KOPT-K1 (cell line): ENCODE data around the gene SLC16A3.

Experiments
- H3K27ac ChIP-seq: fragments of 200-600 bp; sonication (generic); 2 replicates; pipeline ENCODE4 v1.5.1; 2016; ENCODE audit warnings: antibody characterized with exemption, mild to moderate bottlenecking, low read depth, low read length; ENCODE audit not compliant: poor library complexity, severe bottlenecking
- H3K36me3 ChIP-seq: fragments of 200-600 bp; sonication (generic); 2 replicates; pipeline ENCODE4 v1.5.1; 2017; ENCODE audit warnings: antibody characterized with exemption, mild to moderate bottlenecking, low read length, moderate library complexity; ENCODE audit not compliant: insufficient read depth
- H3K9me3 ChIP-seq: fragments of 200-600 bp; sonication (generic); 2 replicates; pipeline ENCODE4 v1.5.1; 2017; ENCODE audit warnings: antibody characterized with exemption, low read length, mild to moderate bottlenecking; ENCODE audit not compliant: insufficient read depth, poor library complexity, severe bottlenecking

The SLC16A3 gene

DNA sequence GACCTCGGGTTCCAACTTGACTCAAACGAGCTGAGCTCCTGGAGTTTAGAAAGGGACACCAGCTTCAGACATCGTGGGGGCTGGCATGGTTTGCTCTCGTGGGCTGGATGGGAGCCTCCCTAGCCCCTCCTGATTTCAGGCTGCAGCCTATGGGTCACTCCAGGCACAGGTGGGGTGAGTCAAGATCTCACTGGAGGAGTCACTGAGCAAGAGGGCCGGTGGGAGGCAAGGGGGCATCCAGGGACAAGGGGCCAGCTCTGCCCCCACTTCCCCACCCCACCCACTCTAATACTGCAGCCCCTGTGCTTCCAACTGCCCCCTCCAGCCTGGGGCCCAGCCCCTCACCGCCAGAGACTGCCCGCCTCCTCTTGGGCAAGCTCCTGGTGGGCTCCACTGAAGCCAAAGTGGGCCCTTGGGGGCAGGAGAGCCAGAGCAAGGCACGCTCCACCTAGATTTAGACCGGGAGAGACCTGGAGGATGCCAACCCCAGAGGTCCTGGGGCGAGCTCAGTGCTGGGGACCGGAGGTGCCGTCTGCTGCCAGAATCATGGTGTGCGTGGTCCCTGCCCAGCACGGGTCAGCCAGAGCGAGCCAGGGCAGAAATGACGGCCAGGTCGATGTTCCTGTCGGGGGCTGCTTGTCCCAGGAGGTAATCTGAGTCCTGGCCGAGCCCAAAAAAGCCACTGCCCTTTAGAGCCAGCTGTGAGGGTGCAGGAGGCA lies 6.4 kb downstream of the SLC16A3 start:
- peaks cover 9% of the 10 kb centered on the region for H3K36me3 ChIP-seq
- no peak overlapping the region for H3K27ac ChIP-seq

DNA sequence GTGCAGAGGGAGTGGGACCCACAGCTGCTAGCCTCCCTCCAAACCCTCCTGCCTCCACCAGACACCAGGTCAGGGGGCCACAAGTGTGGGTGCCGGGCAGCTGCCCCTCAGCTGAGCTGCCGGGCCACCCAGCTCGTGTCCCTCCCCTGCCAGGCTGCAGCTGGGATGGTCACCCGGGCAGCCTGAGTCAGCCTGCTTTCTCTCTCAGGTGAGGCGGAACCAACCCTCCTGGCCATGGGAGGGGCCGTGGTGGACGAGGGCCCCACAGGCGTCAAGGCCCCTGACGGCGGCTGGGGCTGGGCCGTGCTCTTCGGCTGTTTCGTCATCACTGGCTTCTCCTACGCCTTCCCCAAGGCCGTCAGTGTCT lies 6.9 kb downstream of the SLC16A3 start:
- Histone ChIP-seq H3K9me3 (no peaks in the 10 kb centered on the region), H3K27ac (no peak overlapping the region), H3K36me3 (peaks cover 15% of the 10 kb centered on the region)

More for the DNA sequence above, 6.4 kb downstream of the SLC16A3 start:
- H3K9me3 ChIP-seq: no peaks in the 10 kb centered on the region

DNA sequence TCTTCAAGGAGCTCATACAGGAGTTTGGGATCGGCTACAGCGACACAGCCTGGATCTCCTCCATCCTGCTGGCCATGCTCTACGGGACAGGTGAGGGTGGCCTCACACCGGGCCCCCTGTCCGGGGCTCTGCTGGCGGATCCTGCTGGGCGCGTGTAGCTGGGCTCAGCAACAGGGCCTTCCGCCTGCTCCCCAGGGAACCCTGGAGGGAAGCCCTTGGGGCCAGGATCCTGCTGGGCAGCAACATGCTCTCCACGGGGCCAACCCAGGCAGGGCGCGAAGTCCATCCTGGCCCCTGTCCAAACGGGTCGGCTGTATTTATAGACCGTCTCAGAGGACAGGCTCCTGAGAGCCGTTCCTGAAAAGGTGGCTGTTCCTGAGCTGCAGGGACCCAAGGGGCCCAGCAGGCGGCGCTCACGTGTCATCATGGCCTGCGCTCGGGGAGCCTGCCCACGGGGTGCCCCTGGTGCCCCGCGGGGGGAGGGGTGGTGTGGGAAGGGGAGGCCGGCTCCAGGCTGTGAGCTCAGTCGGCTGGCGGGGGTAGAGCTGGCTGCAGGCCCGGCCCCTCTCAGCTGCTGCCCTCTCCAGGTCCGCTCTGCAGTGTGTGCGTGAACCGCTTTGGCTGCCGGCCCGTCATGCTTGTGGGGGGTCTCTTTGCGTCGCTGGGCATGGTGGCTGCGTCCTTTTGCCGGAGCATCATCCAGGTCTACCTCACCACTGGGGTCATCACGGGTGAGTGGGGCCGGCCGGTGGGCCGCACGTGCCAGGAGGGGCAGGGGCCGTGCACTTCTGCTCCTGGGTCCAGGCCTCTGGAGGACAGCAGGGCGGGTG lies 7.5 kb downstream of the SLC16A3 start:
- H3K9me3 ChIP-seq: no peaks in the 10 kb centered on the region
- no peak overlapping the region for H3K27ac ChIP-seq
- peaks cover 21% of the 10 kb centered on the region for H3K36me3 ChIP-seq

DNA sequence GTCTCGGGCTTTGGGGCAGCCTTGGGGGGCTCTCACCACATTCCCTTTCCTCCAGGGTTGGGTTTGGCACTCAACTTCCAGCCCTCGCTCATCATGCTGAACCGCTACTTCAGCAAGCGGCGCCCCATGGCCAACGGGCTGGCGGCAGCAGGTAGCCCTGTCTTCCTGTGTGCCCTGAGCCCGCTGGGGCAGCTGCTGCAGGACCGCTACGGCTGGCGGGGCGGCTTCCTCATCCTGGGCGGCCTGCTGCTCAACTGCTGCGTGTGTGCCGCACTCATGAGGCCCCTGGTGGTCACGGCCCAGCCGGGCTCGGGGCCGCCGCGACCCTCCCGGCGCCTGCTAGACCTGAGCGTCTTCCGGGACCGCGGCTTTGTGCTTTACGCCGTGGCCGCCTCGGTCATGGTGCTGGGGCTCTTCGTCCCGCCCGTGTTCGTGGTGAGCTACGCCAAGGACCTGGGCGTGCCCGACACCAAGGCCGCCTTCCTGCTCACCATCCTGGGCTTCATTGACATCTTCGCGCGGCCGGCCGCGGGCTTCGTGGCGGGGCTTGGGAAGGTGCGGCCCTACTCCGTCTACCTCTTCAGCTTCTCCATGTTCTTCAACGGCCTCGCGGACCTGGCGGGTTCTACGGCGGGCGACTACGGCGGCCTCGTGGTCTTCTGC lies 8.4 kb downstream of the SLC16A3 start:
- Histone ChIP-seq H3K27ac (no peak overlapping the region), H3K9me3 (no peaks in the 10 kb centered on the region), H3K36me3 (peaks cover 29% of the 10 kb centered on the region)

DNA sequence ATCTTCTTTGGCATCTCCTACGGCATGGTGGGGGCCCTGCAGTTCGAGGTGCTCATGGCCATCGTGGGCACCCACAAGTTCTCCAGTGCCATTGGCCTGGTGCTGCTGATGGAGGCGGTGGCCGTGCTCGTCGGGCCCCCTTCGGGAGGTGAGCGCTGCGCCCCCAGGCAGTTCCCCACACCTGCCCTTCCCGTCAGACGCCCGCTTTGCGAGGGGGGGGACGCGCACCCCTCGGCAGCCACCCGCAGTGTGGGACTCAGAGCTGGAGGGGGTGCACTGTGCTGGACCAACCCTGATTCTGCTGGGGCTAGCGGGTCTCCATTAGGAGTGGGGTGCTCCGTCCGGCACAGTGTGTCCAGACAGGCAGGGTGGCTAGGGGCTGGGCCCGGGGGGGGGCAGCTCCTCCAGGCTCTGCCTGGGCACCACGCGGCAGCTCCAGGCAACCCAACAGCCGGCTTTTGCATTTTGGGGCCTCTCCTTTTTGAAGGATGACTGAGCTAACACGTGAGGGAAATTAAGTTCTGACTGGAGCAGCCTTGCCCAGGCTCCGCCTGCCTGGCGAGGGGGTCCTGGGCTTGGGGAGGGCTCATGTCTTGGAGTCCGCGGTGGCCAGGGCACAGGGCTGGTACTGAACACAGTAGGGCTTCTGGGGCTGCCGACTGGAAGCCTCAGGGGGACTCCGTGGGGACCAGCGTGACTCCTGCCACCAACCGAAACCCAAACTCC lies 9.1 kb downstream of the SLC16A3 start:
- Histone ChIP-seq H3K9me3 (no peaks in the 10 kb centered on the region), H3K36me3 (peaks cover 36% of the 10 kb centered on the region), H3K27ac (peak overlapping the region; percentile 60)

DNA sequence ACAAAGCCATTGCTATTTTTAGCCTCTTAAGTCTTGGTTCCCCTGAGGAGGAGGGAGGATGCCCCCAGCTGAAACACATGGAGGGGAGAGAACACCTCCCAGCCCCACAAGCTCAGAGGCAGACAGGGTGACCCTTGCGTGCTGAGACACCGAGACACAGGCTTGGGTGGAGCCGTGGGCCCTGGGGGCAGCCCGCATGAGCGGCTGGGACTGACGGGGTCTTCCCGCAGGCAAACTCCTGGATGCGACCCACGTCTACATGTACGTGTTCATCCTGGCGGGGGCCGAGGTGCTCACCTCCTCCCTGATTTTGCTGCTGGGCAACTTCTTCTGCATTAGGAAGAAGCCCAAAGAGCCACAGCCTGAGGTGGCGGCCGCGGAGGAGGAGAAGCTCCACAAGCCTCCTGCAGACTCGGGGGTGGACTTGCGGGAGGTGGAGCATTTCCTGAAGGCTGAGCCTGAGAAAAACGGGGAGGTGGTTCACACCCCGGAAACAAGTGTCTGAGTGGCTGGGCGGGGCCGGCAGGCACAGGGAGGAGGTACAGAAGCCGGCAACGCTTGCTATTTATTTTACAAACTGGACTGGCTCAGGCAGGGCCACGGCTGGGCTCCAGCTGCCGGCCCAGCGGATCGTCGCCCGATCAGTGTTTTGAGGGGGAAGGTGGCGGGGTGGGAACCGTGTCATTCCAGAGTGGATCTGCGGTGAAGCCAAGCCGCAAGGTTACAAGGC lies 9.8 kb downstream of the SLC16A3 start:
- Histone ChIP-seq H3K27ac (peak overlapping the region; percentile 60), H3K9me3 (no peaks in the 10 kb centered on the region), H3K36me3 (peaks cover 43% of the 10 kb centered on the region)

DNA sequence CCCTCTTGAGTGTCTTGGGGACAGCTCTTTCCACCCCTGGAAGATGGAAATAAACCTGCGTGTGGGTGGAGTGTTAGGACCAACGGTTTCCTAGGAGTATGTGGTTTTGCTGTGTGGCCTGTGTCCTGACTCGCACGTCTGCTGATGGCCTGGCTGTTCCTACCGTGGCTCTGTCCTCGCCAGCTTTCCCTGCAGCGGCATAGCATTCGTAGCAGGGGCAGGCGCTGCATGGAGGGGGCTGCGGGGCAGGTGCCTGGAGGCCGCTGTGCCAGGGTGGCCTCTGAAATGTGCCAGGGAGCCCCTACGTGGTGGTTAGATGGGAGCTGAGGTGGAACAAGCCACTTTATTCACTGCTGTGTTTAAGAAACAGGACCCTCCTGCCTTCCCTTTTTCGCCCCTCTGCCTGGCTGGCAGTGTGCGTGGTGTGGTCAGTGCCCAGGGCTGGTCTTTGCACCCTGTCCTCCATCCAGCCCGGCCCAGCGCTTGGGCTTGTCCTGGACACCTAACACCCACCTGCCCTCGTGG lies 10.6 kb downstream of the SLC16A3 start:
- Histone ChIP-seq H3K27ac (peak overlapping the region; percentile 37), H3K36me3 (peaks cover 51% of the 10 kb centered on the region), H3K9me3 (no peaks in the 10 kb centered on the region)

DNA sequence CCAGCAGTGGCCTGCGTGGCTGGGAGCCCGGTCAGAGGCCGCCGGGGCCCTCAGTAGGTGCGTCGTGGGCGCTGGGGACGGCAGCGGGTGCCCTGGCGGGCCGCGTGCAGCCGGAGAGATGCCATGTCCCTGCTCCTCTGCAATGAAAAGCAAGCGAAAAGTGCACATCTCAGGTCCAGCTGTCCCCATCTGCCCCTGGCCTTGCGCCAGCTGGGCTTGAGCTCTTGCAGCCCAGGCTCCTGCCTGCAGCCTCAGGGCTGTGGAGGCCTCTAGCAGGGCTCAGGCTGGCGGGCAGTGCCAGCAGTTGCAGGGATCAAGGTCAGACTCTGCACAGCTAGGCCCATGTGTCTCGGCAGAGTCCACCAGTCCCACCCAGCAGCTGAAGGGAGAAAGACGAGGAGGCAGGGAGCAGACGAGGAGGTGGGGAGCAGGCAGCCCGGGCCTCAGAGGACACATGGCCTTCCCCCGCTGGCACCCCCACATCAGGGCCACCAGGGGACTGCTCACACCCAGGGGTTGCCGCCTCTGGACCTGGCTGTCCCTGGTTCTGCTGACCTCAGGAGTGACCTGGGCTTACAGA lies 11.2 kb downstream of the SLC16A3 start:
- Histone ChIP-seq H3K27ac (peak overlapping the region; percentile 37), H3K36me3 (peaks cover 57% of the 10 kb centered on the region), H3K9me3 (no peaks in the 10 kb centered on the region)

DNA sequence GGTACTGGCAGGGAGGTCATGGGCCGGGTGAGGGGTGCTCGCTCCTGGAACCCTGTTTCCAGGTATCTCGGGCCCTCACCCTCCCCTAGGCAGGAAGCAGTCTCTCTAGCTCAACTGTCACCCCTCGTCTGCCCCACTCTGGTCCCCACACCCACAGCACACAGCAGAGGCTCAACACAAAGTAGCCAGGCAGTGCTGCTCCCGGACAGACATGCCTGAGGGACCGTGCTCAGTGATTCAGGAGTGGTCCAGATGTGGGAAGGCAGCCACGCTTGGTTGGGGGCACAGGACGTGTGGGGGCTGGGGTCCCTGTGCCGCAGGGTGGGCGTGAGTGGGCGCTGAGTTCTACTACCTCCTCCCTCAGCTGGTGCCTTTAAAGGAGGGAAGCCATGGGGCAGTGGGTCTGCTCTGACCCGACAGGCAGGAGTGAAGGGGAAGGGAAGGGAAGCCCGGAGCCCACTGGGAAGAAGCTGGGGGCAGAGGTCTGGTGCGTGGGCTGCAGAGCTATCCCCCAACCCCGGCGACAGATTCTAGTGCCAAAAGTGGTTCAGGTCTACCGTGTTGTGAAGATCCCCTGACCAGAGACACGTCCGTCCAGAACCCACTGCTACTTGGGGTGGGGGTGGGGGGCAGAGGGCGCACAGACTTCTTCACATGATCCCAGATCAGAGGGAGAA lies 11.8 kb downstream of the SLC16A3 start:
- no peaks in the 10 kb centered on the region for H3K9me3 ChIP-seq
- peaks cover 63% of the 10 kb centered on the region for H3K36me3 ChIP-seq
- peak overlapping the region; percentile 37 for H3K27ac ChIP-seq

DNA sequence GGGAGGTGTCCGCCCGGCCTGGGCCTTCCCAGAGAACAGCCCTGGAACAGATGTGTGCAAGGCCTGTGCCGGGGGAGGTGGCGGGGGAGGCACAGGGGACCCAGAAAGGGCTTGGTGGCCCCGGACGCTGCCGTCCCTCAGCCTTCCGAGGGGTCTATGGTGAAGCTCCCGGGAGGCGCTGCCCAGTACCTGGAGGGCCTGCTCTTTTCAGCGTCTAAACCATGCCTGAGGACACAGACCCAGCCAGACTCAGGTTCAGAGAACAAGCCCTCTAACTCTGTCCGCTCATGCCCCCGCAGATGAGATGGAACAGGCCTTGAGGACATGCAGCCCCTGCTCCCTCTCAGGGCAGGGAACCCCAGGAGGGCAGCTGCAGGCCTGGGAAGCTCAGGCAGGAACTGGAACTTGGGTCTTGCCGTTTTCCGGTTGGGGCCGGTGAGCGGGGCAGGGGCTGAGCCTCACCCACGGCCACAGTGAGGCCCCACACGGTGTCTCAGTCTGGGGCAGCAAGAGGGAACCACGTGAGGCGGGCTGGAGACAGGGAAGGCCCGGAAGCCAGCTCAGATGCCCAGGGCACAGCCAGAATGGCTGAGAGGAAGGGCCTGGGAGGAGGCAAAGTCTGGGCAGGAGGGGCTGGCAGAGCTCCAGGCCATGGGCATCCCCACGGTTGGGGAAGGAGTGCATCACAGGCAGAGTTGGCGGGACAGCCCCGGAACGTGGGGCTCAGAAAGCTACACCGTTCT lies 12.5 kb downstream of the SLC16A3 start:
- peaks cover 70% of the 10 kb centered on the region for H3K36me3 ChIP-seq
- H3K9me3 ChIP-seq: no peaks in the 10 kb centered on the region
- no peak overlapping the region for H3K27ac ChIP-seq

DNA sequence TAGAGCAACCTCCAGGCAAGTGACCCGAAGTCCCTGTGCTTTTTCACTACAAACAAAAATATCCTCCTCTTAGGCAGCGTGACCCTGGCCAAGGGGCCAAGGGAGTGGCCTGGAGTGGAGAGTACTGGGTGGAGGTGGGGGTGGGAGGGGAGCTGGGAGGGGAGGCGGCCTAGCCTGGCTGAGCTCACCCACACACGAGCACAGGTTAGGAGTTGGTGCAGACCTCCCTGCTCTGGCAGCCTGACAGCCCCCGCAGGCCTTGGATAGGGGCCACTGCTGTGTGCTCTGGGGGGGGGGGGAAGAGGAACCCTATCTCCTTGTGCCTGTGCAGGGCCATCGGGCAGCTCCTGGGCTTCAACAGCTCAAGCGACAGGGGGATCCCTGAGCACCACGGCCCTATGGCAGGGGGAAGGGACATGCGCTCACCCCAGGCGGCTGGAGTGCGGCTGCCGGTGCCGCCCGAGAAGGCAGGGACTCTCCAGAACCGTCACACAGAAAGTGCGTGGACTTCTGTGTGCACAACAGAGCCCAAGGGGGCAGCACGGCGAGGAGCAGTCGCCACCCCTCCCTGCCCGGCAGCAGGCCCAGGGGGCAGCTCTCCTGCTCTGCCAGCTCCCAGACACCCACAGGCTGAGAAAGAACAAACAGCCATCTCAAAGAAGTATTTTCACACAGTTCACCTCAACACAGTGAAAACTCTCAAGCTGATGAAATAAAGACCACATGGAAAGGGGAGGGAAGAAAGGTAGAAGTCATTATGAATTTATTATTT lies 13.3 kb downstream of the SLC16A3 start:
- Histone ChIP-seq H3K27ac (no peak overlapping the region), H3K36me3 (peaks cover 78% of the 10 kb centered on the region)

DNA sequence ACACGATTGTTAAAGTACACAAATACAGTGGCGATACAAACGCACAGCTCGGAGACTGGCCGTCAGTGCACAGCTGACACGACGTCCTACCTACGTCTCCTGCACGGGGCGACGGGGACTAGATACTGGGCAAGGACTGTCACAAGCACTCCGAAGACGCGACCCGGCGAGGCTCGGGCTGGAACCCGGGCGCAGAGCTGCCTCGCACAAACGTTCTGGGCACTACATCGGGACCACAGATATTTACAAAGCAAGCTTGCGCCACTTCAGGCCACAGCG lies 13.8 kb downstream of the SLC16A3 start:
- Histone ChIP-seq H3K9me3 (no peaks in the 10 kb centered on the region), H3K27ac (no peak overlapping the region), H3K36me3 (peaks cover 83% of the 10 kb centered on the region)

More for the DNA sequence above, 13.3 kb downstream of the SLC16A3 start:
- H3K9me3 ChIP-seq: no peaks in the 10 kb centered on the region
